Stimulated activated CD4-positive, alpha-beta T cell treated with anti-CD3 and anti-CD28 coated beads, Interleukin-1b, Interleukin-23, amount 100 ng/mL, for 24 hours (primary cell): ENCODE measurements around the gene MCTP1.

ENCODE experiments used
- DNase-seq, 4 experiments: peaks; one replicate each; pipeline ENCODE4 v3.0.0-alpha.2; 2020; ENCODE audit warnings: low read depth in 4 of 4, low spot score in 1 of 4

MCTP1 gene

DNA sequence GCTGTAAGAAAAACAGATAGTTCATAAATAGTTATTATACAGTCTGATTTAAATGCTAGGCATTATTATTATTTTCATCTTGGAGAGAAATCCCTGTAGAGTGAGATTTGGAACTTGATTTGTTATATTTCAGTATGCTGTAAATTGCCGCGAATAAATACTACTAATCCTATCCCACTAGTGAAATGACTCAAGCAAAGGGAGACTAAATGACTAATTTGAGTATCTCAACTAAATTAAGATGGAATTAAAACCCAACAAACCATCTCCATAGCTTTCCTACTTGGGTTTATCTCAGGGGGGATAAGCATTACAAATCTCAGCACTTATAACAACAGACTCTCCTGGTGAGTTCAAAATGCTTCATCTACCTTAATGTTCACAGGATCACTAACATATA is 206.0 kb downstream of the MCTP1 start:
- DNase-seq, result no peak

GRCh38 chr5:95076395-95077185 is 208.3 kb downstream of the MCTP1 start:
- no peak for DNase-seq

DNA sequence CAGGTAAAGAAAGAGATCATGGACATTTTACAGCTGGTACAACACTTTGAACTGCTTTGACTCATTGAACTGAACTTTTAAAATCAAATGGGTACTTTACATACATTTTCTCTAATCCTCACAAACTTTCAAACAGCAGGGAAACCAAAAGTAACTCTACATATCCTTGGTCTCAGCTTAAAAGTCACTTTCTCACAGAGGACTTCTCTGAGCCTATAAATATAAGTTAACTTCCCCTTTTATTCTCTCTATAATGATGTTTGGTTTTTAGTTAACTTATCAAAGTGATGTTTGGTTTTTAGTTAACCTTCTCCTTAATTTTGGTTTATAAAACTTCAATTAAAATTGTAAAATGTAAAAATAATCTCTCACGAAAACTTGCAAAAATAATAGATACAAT is 209.8 kb downstream of the MCTP1 start:
- DNase-seq, result no peak

GRCh38 chr5:95072281-95072680 is 212.6 kb downstream of the MCTP1 start:
- no peak for DNase-seq

DNA sequence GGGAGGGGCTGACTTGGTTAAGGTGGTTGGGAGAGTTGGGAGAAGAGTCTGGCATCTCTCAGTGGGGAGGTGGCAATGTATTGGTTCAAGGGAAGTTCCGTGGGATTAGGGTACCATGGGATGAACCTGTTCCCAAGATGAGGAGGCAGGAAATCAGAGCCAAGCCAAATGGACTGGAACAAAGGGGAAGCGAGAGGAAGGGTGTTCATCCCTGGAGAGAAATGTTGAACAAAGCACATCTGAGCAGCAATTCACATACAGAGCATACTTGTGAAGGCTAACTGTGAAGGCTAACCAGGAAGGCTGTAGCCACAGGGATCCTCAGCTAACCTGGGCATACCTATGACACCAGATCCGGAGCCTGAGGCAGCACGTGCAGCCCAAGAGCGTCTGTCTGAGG is 214.0 kb downstream of the MCTP1 start:
- DNase-seq, result no peak

DNA sequence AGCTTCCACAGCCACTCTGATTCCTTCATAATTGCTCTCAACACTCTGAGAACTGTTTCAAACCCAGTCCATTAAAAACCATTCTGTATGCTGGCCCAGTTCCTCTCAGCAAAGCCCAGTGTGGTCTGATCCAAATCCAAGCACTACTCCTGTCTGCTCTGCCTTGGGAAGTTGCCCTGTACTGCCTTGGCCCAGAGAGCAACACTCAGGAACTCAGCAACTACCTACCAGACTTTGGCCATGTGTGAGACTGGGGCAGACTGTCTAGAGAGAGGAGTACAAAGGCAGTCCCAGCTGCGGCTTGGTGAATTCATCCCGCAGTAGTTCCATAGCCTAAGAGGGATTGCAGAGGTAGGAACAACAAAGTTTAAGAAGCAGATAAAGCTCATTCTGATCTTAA is 214.4 kb downstream of the MCTP1 start:
- no peak for DNase-seq

DNA sequence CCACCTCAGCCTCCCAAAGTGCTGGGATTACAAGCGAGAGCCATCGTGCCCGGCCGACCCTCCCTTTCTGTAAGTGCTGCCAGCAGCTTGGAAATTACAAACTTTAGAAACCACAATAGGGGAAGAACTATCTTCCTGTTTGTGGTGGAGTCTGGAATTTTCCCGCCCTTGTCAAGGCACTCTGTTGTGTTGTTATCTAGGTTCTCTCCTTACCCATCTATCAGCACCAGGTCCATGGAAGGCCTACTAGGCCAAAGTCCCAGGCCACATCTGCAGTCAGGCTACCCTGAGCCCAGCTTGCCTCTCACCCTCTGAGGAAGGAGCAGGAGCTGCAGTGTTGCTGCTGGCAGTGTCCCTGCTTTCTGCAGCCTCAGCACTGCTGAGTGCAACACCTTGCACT is 214.9 kb downstream of the MCTP1 start:
- DNase-seq, result no peak

- no peak for DNase-seq
Measured at GRCh38 chr5:95069021-95069420, 215.9 kb downstream of the MCTP1 start.

DNA sequence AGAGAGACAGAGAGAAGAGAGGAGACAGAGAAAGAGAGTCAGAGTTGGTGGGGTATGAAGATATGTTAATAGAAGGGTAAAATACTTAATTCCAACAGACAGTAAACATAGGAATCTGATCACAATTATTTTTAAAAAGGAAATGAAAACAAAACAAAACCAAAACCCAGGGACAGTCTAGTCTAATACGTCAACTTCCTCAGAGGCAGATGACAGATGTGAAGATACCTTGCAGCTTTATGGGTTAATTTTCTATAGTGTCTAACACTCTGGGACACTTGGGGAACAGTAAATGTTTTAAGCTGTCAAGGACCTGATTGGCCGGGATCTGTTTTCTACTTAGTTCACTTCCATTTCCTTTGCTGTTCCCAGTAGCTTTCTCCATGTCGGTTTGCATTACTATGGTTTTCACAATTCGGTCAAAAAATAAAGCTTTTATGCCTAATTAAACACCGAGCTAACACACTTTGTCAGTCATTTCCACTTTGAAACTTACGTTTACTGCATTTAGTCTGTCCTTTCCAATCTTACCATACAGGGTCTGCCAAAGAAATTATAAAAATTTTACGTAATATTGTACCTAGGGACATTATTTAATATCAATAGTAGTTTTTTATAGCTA is 216.5 kb downstream of the MCTP1 start:
- no peak for DNase-seq

DNA sequence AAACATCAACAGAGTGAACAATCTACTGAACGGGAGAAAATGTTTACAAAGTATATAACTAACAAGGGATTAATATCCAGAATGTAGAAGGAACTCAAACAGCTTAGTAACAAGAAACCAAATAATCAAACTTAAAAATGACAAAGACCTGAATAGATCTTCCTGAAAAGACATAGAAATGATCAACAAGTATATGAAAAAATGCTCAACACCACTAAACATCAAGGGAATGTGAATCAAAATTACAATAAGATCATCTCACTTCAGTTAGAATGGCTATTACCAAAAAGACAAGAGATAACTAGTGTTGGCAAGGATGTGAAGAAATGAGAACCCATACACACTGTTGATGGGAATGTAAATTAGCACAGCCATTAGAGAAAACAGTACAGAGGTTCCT is 218.8 kb downstream of the MCTP1 start:
- no peak for DNase-seq

DNA sequence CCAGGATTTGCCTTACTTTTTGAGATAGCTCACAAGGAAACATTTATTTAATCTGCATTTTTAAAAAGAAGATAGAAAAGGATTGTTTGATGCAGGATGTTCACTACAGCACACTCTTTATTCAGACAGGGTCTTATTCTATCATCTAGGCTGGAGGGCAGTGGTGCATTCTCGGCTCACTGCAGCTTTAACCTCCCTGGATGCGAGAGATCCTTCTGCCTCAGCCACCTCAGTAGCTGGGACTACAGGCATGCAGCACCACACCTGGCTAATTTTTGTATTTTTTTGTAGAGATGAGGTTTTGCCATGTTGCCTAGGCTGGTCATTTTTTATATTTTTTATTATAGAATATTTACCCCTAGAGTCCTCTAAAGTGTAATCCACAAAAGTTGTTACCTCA is 221.4 kb downstream of the MCTP1 start:
- no peak for DNase-seq

DNA sequence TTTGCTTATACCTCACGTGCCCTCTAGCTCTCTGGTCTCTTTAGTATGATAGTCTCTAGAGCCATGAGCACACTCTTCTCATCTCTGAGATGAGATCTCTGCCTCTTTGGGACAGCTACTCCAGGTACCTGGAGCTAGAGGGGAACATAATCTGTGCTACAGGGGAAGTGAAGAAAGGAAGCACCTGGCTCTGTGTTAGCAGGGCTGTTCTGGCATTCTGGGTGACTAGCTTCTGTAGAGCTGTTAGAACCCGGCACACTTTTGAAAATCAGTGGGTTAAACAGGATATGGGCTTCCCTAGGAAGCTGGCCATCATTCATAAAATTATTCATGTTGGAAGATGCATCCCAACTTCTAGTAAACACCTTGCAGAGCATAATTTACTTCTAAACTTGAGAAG is 224.8 kb downstream of the MCTP1 start:
- no peak for DNase-seq

- DNase-seq, result no peak
Measured at GRCh38 chr5:95059636-95060035, 225.3 kb downstream of the MCTP1 start.

GRCh38 chr5:95057615-95058014 is 227.3 kb downstream of the MCTP1 start:
- no peak for DNase-seq

DNA sequence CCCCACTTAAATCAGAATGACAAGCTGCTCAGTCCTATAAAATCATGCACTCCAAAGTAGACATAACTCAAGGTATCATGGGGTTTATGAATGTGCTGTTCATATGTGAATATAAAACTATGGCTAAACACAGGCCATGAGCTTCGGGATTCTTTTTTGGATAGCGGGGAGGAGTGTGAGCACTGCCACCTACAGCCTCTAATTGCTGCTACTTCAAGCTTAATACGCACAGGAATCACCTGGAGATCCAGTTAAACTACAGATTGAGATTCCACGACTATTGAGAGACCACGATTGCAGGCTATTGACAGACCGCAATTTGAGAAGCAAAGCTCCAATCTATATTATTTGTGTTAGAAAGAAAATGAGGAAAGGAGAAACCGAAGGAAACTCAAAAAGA is 231.6 kb downstream of the MCTP1 start:
- no peak for DNase-seq

DNA sequence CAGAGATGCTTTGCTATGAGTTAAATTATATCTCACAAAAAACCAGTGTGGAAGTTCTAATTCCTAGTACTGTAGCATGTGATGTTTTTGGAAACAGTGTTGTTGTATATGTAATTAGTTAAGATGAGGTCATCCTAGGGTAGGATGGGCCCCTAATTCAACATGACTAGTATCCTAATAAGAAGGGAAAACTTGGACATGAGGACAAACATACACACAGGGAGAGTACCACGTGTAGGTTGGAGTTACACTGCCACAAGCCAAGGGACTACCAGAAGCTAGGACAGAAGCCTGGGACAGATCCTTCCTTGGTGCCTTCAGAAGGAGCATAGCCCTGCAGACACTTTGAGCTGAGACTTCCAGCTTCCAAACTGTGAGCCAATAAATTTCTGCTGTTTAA is 234.2 kb downstream of the MCTP1 start:
- DNase-seq, result no peak

DNA sequence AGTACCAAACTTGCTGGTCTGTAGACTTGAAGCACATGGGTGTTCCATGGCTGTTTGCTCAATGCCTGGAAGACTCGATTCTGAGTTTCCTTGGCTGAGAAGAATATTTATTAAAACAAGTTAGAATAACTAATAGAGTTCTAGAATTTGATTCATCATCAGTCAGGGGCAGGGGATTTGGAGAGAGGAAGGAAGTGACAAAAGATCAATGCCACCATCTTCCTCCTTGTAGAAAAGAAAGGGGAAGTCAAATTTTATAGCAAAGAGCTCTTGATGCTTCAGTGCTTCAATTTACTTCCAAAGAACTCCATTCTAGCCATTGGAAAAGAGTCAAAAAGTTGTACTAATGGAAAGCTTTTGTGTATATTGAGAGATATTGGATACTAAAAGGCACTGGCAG is 236.3 kb downstream of the MCTP1 start:
- DNase-seq, result no peak

GRCh38 chr5:95045181-95045965 is 239.5 kb downstream of the MCTP1 start:
- no peak for DNase-seq

DNA sequence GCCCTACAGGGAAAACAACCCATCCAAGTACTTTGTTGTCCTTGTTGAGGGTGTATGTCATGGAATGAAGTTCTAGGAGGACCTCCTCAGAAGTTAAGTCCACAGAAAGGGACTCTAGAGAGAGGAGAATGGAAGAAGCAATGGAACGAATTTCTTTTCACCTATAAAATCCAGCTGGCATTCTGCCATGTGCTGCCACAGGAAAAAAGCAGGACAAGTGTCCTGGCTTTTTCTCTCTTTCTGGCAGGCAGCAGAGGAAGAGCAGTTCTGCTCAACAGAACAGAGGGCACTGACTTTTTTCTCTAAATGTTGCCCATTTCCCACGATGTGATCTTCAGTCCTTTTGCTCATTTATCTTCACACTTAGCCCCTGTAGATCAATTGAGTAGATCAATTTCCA is 240.8 kb downstream of the MCTP1 start:
- DNase-seq, result no peak

GRCh38 chr5:95043648-95044047 is 241.2 kb downstream of the MCTP1 start:
- DNase-seq, result no peak

DNA sequence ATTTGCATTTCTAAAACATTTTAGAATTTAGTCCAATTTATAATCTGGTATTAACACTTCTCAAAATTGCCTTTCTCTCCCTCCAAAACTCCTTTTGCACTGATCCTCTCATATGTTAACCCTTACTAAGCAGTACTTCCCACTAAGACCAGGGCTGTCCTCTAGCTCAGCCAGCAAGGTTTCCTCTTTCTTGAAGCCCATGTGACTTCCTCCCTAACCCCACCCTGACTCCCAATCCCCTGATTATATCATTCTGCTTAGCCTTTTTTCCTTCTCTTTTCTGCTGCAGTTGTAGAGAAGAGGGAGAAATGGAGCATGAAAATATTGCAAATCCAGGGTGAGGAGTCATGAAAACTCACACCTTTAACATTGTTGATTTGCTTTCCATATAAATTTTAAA is 241.7 kb downstream of the MCTP1 start:
- no peak for DNase-seq

DNA sequence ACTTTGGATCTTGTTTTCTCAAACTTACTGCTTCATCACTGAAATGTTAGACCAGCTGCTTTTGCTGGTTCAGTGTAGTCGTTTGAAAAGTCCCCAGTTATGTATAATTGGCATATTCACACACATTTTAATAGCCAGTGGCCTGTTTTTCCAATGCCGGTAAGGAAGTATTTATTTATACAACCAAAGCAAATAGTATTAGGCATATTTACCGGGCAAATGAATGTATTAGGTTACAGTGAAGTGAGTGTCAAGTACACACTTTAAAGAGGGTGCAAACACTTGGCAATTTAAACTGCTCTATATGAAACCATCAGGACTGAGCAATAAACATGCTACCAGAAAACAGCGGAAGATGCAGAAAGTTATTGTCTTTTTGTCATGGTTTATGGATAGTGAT is 242.9 kb downstream of the MCTP1 start:
- DNase-seq, result no peak
